Erythroblast (primary cell): Measurements from ENCODE around the gene PHACTR3.

Source experiments
- GATA1 ChIP-seq: IDR thresholded peaks from 2 replicates; pipeline ENCODE4 v1.6.1; 2011; ENCODE audit warnings: low read depth, mild to moderate bottlenecking, control low read depth, low read length, moderate library complexity
- POLR2A ChIP-seq: IDR thresholded peaks from 2 replicates; pipeline ENCODE4 v1.6.1; 2011; ENCODE audit warnings: mild to moderate bottlenecking, low read length

GRCh38 chr20:59784791-59785668, 180.7 kb downstream of the PHACTR3 start:
- no peak for TF ChIP-seq POLR2A
- no peak for TF ChIP-seq GATA1
